ENCODE measurements around the gene UPB1. TPM values are rescaled to one million over a fixed set of nuclear protein-coding genes. Genes with fewer than 3 reads are reported as not detected.

The UPB1 gene
- total and polyA plus RNA-seq, 9 of the 15 experiments (the other 6 are each of a cell fraction or from before 2014, with no cell fraction given), result 0.06 to 0.11 TPM; not detected in 7

- TF ChIP-seq, protein P1, sequence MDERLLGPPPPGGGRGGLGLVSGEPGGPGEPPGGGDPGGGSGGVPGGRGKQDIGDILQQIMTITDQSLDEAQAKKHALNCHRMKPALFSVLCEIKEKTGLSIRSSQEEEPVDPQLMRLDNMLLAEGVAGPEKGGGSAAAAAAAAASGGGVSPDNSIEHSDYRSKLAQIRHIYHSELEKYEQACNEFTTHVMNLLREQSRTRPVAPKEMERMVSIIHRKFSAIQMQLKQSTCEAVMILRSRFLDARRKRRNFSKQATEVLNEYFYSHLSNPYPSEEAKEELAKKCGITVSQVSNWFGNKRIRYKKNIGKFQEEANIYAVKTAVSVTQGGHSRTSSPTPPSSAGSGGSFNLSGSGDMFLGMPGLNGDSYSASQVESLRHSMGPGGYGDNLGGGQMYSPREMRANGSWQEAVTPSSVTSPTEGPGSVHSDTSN (CRISPR knock-in tag; IDR thresholded peaks at IDR 0.05; ENCODE audit: low read depth), result no peak
- TF ChIP-seq, protein P1 (tag; conservative IDR thresholded peaks at IDR 0.05; ENCODE audit: low read depth), result no peak
- TF ChIP-seq, protein P2, sequence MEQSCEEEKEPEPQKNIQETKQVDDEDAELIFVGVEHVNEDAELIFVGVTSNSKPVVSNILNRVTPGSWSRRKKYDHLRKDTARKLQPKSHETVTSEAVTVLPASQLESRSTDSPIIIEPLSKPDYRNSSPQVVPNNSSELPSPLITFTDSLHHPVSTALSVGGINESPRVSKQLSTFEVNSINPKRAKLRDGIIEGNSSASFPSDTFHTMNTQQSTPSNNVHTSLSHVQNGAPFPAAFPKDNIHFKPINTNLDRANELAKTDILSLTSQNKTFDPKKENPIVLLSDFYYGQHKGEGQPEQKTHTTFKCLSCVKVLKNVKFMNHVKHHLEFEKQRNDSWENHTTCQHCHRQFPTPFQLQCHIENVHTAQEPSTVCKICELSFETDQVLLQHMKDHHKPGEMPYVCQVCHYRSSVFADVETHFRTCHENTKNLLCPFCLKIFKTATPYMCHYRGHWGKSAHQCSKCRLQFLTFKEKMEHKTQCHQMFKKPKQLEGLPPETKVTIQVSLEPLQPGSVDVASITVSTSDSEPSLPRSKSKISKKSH (CRISPR knock-in tag; IDR thresholded peaks at IDR 0.05), result no peak
- no peak for TF ChIP-seq POLR2AphosphoS5 (IDR thresholded peaks at IDR 0.05; ENCODE audit: control insufficient read depth, insufficient read depth, low read depth, low read length)
- no peak for TF ChIP-seq IFI16 (CRISPR knock-in tag; IDR thresholded peaks at IDR 0.05)
- TF ChIP-seq HDAC8 (tag; IDR thresholded peaks at IDR 0.05), result no peak
- no peak for TF ChIP-seq ZNF707 (CRISPR knock-in tag; conservative IDR thresholded peaks at IDR 0.05)
- TF ChIP-seq FOXP1 (CRISPR knock-in tag; IDR thresholded peaks at IDR 0.05), result no peak
These were observed 47.5 kb downstream of the UPB1 start (continued) for GRCh38 chr22:24542641-24543040.

Data from K562 (cell line).